WTC11 (cell line): ENCODE results near the gene PARVG. TPM values are rescaled to one million over a fixed set of nuclear protein-coding genes. Genes with fewer than 3 reads are reported as not detected.

Experiments
- ATAC-seq: fragments of 200-7000 bp; cut with Tn5 transposase; 2 replicates; pipeline ENCODE4 v1.10.0; 2021; ENCODE audit warnings: mild to moderate bottlenecking, moderate library complexity
- CTCF ChIA-PET: fragments of 300-600 bp; sonication (Branson Sonifier 250); formaldehyde crosslinking; loops from one replicate; lab custom pipeline; 2021; ENCODE audit warnings: antibody characterized with exemption; lab: Charles Lee
- POLR2A ChIA-PET: fragments of 350-600 bp; sonication (Branson Sonifier 250); formaldehyde crosslinking; loops from one replicate; lab custom pipeline; 2021; ENCODE audit warnings: antibody characterized with exemption; lab: Charles Lee
- DNase-seq: peaks from one replicate; pipeline ENCODE4 v3.0.0; 2021; ENCODE audit warnings: low spot score
- H3K27ac Mint-ChIP-seq: 2 replicates; pipeline ENCODE4 v1.8.0; 2021; ENCODE audit warnings: mixed read lengths
- H3K27me3 Mint-ChIP-seq: 2 replicates; pipeline ENCODE4 v1.8.0; 2021; ENCODE audit warnings: low read depth, mild to moderate bottlenecking, moderate library complexity, mixed read lengths
- H3K36me3 Mint-ChIP-seq: 2 replicates; pipeline ENCODE4 v1.8.0; 2021; ENCODE audit warnings: mixed read lengths
- H3K4me1 Mint-ChIP-seq: 2 replicates; pipeline ENCODE4 v1.8.0; 2022; ENCODE audit warnings: mixed read lengths
- H3K4me3 Mint-ChIP-seq: 2 replicates; pipeline ENCODE4 v1.8.0; 2021; ENCODE audit warnings: mild to moderate bottlenecking, moderate library complexity, mixed read lengths
- H3K9me3 Mint-ChIP-seq: 2 replicates; pipeline ENCODE4 v1.8.0; 2021; ENCODE audit warnings: mixed read lengths
- ATF1 ChIP-seq: sonication (generic); formaldehyde crosslinking; IDR thresholded peaks from 2 replicates; pipeline ENCODE4 v1.8.1; 2023; ENCODE audit warnings: mild to moderate bottlenecking, moderate library complexity, missing genetic modification reagents
- CREM ChIP-seq: sonication (generic); formaldehyde crosslinking; IDR thresholded peaks from 2 replicates; pipeline ENCODE4 v1.8.1; 2022; ENCODE audit warnings: mild to moderate bottlenecking, missing genetic modification reagents, moderate library complexity
- EMX1 ChIP-seq: fragments of 250-450 bp; sonication (Bioruptor Pico); IDR thresholded peaks from 2 replicates; pipeline ENCODE4 v1.8.0; 2021; ENCODE audit warnings: mild to moderate bottlenecking
- FOXJ3 ChIP-seq: sonication (generic); formaldehyde crosslinking; IDR thresholded peaks from 2 replicates; pipeline ENCODE4 v1.9.0; 2021; ENCODE audit warnings: missing genetic modification reagents, mild to moderate bottlenecking, borderline replicate concordance
- FOXP1 ChIP-seq: sonication (generic); formaldehyde crosslinking; IDR thresholded peaks from 2 replicates; pipeline ENCODE4 v1.8.0; 2022; ENCODE audit warnings: missing genetic modification reagents, mild to moderate bottlenecking, moderate library complexity, borderline replicate concordance
- GTF2I ChIP-seq: fragments of 250-450 bp; sonication (Bioruptor Pico); conservative IDR thresholded peaks from 2 replicates; pipeline ENCODE4 v1.4.0; 2021; ENCODE audit warnings: mild to moderate bottlenecking
- JAZF1 ChIP-seq: fragments of 250-450 bp; sonication (Bioruptor Pico); IDR thresholded peaks from 2 replicates; pipeline ENCODE4 v1.9.0; 2021; ENCODE audit warnings: moderate library complexity, mild to moderate bottlenecking, inconsistent platforms
- NFE2L1 ChIP-seq: sonication (generic); formaldehyde crosslinking; IDR thresholded peaks from 2 replicates; pipeline ENCODE4 v1.8.1; 2023; ENCODE audit warnings: missing genetic modification reagents
- NR2C2 ChIP-seq: sonication (generic); formaldehyde crosslinking; IDR thresholded peaks from 2 replicates; pipeline ENCODE4 v1.8.0; 2022; ENCODE audit warnings: mild to moderate bottlenecking, missing genetic modification reagents
- PRRX2 ChIP-seq: fragments of 250-450 bp; sonication (Bioruptor Pico); IDR thresholded peaks from 2 replicates; pipeline ENCODE4 v1.8.0; 2021; ENCODE audit warnings: mild to moderate bottlenecking
- SMAD4 ChIP-seq: sonication (generic); formaldehyde crosslinking; IDR thresholded peaks from 2 replicates; pipeline ENCODE4 v1.8.0; 2022; ENCODE audit warnings: mild to moderate bottlenecking, missing genetic modification reagents
- TP53 ChIP-seq: sonication (generic); formaldehyde crosslinking; IDR thresholded peaks from 2 replicates; pipeline ENCODE4 v1.8.1; 2023; ENCODE audit warnings: mild to moderate bottlenecking, missing genetic modification reagents
- ZNF263 ChIP-seq: sonication (generic); formaldehyde crosslinking; IDR thresholded peaks from 2 replicates; pipeline ENCODE4 v1.8.1; 2022; ENCODE audit warnings: low read depth, mild to moderate bottlenecking, moderate library complexity, missing genetic modification reagents
- ZNF416 ChIP-seq: fragments of 250-450 bp; sonication (Bioruptor Pico); IDR thresholded peaks from 2 replicates; pipeline ENCODE4 v1.9.0; 2021; ENCODE audit warnings: mild to moderate bottlenecking, inconsistent platforms
- total RNA-seq: library from RNA; stranded (reverse); gene quantifications from 3 replicates; pipeline ENCODE4 v1.2.3, GENCODE V29; 2021
- TF ChIP-seq, protein P1 (sequence below): sonication (generic); formaldehyde crosslinking; IDR thresholded peaks from 2 replicates; pipeline ENCODE4 v1.8.0; 2023; ENCODE audit warnings: missing genetic modification reagents, mild to moderate bottlenecking, borderline replicate concordance
- TF ChIP-seq, protein P2 (sequence below): fragments of 250-450 bp; sonication (Bioruptor Pico); IDR thresholded peaks from 2 replicates; pipeline ENCODE4 v1.9.0; 2021; ENCODE audit warnings: moderate library complexity, mild to moderate bottlenecking, inconsistent platforms, borderline replicate concordance
- TF ChIP-seq, protein P3 (sequence below): fragments of 250-450 bp; sonication (Bioruptor Pico); IDR thresholded peaks from 2 replicates; pipeline ENCODE4 v1.9.0; 2021; ENCODE audit warnings: mild to moderate bottlenecking, borderline replicate concordance
- TF ChIP-seq, protein P4 (sequence below): sonication (generic); formaldehyde crosslinking; IDR thresholded peaks from 2 replicates; pipeline ENCODE4 v1.8.1; 2022; ENCODE audit warnings: low read depth, missing genetic modification reagents, borderline replicate concordance
- TF ChIP-seq, protein P5 (sequence below): sonication (generic); formaldehyde crosslinking; IDR thresholded peaks from 2 replicates; pipeline ENCODE4 v1.8.1; 2022; ENCODE audit warnings: mild to moderate bottlenecking, moderate library complexity, missing genetic modification reagents

The PARVG gene
- total RNA-seq, 1 experiment from 2014 or later: 0.94 TPM

DNA sequence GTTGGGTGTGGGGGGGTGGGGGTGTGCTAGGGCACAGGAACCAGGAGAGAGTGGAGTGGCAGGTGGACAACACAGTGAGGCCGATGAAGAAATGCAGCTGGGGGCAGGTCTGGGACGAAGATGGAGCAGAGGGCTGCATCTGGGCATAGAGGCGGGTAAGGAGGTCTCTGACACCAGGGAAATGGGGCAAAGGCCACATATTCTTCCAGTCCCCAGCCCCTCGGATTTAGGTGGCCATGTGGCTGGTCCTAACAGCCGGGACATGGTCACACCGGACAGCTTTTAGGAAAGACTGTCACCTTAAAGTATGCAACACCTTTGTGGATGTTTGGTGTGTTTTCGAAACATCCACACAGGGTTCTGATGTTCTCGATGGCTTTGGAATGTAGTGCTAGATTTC is 5.0 kb upstream of the PARVG start:
- no peak for ATAC-seq
- CTCF ChIA-PET: no interaction called here
- no peak for DNase-seq

More for the DNA sequence above, 5.0 kb upstream of the PARVG start:
- no peaks in the 10 kb centered on the region for H3K27me3 Mint-ChIP-seq
- peaks cover 34% of the 10 kb centered on the region for H3K4me1 Mint-ChIP-seq
- TF ChIP-seq, protein P1, sequence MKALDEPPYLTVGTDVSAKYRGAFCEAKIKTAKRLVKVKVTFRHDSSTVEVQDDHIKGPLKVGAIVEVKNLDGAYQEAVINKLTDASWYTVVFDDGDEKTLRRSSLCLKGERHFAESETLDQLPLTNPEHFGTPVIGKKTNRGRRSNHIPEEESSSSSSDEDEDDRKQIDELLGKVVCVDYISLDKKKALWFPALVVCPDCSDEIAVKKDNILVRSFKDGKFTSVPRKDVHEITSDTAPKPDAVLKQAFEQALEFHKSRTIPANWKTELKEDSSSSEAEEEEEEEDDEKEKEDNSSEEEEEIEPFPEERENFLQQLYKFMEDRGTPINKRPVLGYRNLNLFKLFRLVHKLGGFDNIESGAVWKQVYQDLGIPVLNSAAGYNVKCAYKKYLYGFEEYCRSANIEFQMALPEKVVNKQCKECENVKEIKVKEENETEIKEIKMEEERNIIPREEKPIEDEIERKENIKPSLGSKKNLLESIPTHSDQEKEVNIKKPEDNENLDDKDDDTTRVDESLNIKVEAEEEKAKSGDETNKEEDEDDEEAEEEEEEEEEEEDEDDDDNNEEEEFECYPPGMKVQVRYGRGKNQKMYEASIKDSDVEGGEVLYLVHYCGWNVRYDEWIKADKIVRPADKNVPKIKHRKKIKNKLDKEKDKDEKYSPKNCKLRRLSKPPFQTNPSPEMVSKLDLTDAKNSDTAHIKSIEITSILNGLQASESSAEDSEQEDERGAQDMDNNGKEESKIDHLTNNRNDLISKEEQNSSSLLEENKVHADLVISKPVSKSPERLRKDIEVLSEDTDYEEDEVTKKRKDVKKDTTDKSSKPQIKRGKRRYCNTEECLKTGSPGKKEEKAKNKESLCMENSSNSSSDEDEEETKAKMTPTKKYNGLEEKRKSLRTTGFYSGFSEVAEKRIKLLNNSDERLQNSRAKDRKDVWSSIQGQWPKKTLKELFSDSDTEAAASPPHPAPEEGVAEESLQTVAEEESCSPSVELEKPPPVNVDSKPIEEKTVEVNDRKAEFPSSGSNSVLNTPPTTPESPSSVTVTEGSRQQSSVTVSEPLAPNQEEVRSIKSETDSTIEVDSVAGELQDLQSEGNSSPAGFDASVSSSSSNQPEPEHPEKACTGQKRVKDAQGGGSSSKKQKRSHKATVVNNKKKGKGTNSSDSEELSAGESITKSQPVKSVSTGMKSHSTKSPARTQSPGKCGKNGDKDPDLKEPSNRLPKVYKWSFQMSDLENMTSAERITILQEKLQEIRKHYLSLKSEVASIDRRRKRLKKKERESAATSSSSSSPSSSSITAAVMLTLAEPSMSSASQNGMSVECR (CRISPR knock-in tag): no peak
- TF ChIP-seq CREM (CRISPR knock-in tag) (no peak), EMX1 (CRISPR knock-in tag) (no peak), FOXP1 (no peak), SMAD4 (no peak), GTF2I (CRISPR knock-in tag) (no peak), ZNF416 (no peak), NFE2L1 (CRISPR knock-in tag) (no peak), PRRX2 (CRISPR knock-in tag) (no peak), ZNF263 (CRISPR knock-in tag) (no peak), TP53 (CRISPR knock-in tag) (no peak), ATF1 (no peak), FOXJ3 (no peak), JAZF1 (CRISPR knock-in tag) (no peak), NR2C2 (CRISPR knock-in tag) (no peak)
- TF ChIP-seq, protein P2, sequence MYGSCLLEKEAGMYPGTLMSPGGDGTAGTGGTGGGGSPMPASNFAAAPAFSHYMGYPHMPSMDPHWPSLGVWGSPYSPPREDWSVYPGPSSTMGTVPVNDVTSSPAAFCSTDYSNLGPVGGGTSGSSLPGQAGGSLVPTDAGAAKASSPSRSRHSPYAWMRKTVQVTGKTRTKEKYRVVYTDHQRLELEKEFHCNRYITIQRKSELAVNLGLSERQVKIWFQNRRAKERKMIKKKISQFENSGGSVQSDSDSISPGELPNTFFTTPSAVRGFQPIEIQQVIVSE: no peak
- TF ChIP-seq, protein P3, sequence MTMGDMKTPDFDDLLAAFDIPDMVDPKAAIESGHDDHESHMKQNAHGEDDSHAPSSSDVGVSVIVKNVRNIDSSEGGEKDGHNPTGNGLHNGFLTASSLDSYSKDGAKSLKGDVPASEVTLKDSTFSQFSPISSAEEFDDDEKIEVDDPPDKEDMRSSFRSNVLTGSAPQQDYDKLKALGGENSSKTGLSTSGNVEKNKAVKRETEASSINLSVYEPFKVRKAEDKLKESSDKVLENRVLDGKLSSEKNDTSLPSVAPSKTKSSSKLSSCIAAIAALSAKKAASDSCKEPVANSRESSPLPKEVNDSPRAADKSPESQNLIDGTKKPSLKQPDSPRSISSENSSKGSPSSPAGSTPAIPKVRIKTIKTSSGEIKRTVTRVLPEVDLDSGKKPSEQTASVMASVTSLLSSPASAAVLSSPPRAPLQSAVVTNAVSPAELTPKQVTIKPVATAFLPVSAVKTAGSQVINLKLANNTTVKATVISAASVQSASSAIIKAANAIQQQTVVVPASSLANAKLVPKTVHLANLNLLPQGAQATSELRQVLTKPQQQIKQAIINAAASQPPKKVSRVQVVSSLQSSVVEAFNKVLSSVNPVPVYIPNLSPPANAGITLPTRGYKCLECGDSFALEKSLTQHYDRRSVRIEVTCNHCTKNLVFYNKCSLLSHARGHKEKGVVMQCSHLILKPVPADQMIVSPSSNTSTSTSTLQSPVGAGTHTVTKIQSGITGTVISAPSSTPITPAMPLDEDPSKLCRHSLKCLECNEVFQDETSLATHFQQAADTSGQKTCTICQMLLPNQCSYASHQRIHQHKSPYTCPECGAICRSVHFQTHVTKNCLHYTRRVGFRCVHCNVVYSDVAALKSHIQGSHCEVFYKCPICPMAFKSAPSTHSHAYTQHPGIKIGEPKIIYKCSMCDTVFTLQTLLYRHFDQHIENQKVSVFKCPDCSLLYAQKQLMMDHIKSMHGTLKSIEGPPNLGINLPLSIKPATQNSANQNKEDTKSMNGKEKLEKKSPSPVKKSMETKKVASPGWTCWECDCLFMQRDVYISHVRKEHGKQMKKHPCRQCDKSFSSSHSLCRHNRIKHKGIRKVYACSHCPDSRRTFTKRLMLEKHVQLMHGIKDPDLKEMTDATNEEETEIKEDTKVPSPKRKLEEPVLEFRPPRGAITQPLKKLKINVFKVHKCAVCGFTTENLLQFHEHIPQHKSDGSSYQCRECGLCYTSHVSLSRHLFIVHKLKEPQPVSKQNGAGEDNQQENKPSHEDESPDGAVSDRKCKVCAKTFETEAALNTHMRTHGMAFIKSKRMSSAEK: no peak
- TF ChIP-seq, protein P4, sequence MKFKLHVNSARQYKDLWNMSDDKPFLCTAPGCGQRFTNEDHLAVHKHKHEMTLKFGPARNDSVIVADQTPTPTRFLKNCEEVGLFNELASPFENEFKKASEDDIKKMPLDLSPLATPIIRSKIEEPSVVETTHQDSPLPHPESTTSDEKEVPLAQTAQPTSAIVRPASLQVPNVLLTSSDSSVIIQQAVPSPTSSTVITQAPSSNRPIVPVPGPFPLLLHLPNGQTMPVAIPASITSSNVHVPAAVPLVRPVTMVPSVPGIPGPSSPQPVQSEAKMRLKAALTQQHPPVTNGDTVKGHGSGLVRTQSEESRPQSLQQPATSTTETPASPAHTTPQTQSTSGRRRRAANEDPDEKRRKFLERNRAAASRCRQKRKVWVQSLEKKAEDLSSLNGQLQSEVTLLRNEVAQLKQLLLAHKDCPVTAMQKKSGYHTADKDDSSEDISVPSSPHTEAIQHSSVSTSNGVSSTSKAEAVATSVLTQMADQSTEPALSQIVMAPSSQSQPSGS (CRISPR knock-in tag): no peak
- TF ChIP-seq, protein P5, sequence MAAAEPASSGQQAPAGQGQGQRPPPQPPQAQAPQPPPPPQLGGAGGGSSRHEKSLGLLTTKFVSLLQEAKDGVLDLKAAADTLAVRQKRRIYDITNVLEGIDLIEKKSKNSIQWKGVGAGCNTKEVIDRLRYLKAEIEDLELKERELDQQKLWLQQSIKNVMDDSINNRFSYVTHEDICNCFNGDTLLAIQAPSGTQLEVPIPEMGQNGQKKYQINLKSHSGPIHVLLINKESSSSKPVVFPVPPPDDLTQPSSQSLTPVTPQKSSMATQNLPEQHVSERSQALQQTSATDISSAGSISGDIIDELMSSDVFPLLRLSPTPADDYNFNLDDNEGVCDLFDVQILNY (CRISPR knock-in tag): no peak
- H3K4me3 Mint-ChIP-seq: no peak overlapping the region
- no peak overlapping the region for H3K27ac Mint-ChIP-seq
- no peaks in the 10 kb centered on the region for H3K36me3 Mint-ChIP-seq
- POLR2A ChIA-PET: no interaction called here
- H3K9me3 Mint-ChIP-seq: no peaks in the 10 kb centered on the region
